ENCODE data around the gene GPC3.
"Not testable (repeated sequence)": the region's sequence is repeated elsewhere in the genome, so short reads cannot be mapped to it uniquely, and the experiment has no call there.

Gene GPC3

GRCh38 chrX:133926099-133926498, 59.3 kb downstream of the GPC3 start:
- DNase-seq (ENCODE audit: low read depth) = no peak

- DNase-seq (ENCODE audit: low read depth) = no peak
These were observed 60.8 kb downstream of the GPC3 start for GRCh38 chrX:133924548-133924947.

- DNase-seq (ENCODE audit: low read depth) = no peak
These were observed 61.8 kb downstream of the GPC3 start for GRCh38 chrX:133923548-133923947.

GRCh38 chrX:133923113-133923512, 62.3 kb downstream of the GPC3 start:
- no peak for DNase-seq (ENCODE audit: low read depth)

- DNase-seq (ENCODE audit: low read depth) = no peak
These were observed 63.0 kb downstream of the GPC3 start for GRCh38 chrX:133922390-133922771.

- DNase-seq (ENCODE audit: low read depth) = no peak
These were observed 63.5 kb downstream of the GPC3 start for GRCh38 chrX:133921764-133922389.

GRCh38 chrX:133921086-133921485, 64.3 kb downstream of the GPC3 start:
- no peak for DNase-seq (ENCODE audit: low read depth)

GRCh38 chrX:133918361-133918771, 67.0 kb downstream of the GPC3 start:
- DNase-seq (ENCODE audit: low read depth) = no peak

- no peak for DNase-seq (ENCODE audit: low read depth)
These were observed 68.2 kb downstream of the GPC3 start for GRCh38 chrX:133916984-133917722.

- DNase-seq (ENCODE audit: low read depth) = no peak
These were observed 71.6 kb downstream of the GPC3 start for GRCh38 chrX:133913658-133914388.

- no peak for DNase-seq (ENCODE audit: low read depth)
These were observed 72.4 kb downstream of the GPC3 start for GRCh38 chrX:133913009-133913408.

- DNase-seq (ENCODE audit: low read depth) = no peak
These were observed 73.4 kb downstream of the GPC3 start for GRCh38 chrX:133911825-133912495.

GRCh38 chrX:133910539-133910938, 74.9 kb downstream of the GPC3 start:
- no peak for DNase-seq (ENCODE audit: low read depth)

GRCh38 chrX:133909888-133910287, 75.5 kb downstream of the GPC3 start:
- DNase-seq (ENCODE audit: low read depth) = no peak

- no peak for DNase-seq (ENCODE audit: low read depth)
These were observed 77.0 kb downstream of the GPC3 start for GRCh38 chrX:133908223-133908955.

- no peak for DNase-seq (ENCODE audit: low read depth)
These were observed 77.8 kb downstream of the GPC3 start for GRCh38 chrX:133907606-133908005.

- DNase-seq (ENCODE audit: low read depth) = no peak
These were observed 80.1 kb downstream of the GPC3 start for GRCh38 chrX:133905305-133905704.

GRCh38 chrX:133897593-133898163, 87.7 kb downstream of the GPC3 start:
- DNase-seq (ENCODE audit: low read depth) = no peak

- DNase-seq (ENCODE audit: low read depth) = no peak
These were observed 93.1 kb downstream of the GPC3 start for GRCh38 chrX:133892337-133892736.

GRCh38 chrX:133888984-133889383, 96.4 kb downstream of the GPC3 start:
- no peak for DNase-seq (ENCODE audit: low read depth)

GRCh38 chrX:133888084-133888483, 97.3 kb downstream of the GPC3 start:
- DNase-seq (ENCODE audit: low read depth) = not testable (repeated sequence)
